ENCODE results near the gene SLC24A2. TPM values are rescaled to one million over a fixed set of nuclear protein-coding genes. Genes with fewer than 3 reads are reported as not detected.

SLC24A2 gene
- total RNA-seq, 1 experiment from 2014 or later, result 0.02 TPM

- no peak for DNase-seq (ENCODE audit: low spot score)
Measured at GRCh38 chr9:19759066-19759465, 29.8 kb downstream of the SLC24A2 start.

- no peak for DNase-seq (ENCODE audit: low spot score)
Measured at GRCh38 chr9:19757745-19758144, 31.1 kb downstream of the SLC24A2 start.

DNA sequence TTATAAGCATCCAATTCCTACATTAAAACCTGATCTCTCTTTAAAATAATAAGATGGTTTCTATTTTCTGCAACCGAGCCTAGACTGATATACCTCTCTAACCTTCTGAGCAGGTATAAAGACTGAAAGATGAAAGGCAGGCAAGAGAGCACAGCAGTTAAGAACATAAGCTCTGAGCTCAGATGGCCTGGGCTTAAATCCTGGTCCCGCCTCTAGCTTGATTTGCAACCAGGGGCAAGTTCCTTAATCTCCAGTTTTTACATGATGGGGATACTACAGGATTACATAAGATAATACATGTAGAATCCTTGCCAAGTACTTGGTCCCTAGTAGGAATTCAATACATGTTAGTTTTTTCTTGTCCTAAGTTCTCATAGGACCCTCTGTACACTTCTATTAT is 33.9 kb downstream of the SLC24A2 start:
- DNase-seq (ENCODE audit: low spot score), result no peak

GRCh38 chr9:19748278-19749126 is 40.3 kb downstream of the SLC24A2 start:
- DNase-seq (ENCODE audit: low spot score), result peak; percentile 11

GRCh38 chr9:19746223-19746622 is 42.6 kb downstream of the SLC24A2 start:
- no peak for DNase-seq (ENCODE audit: low spot score)

- DNase-seq (ENCODE audit: low spot score), result no peak
Measured at GRCh38 chr9:19741178-19741577, 47.7 kb downstream of the SLC24A2 start.
